T47D (cell line): ENCODE data around the gene PPP5C.
"Not testable (repeated sequence)": the region's sequence is repeated elsewhere in the genome, so short reads cannot be mapped to it uniquely, and the experiment has no call there.

Source experiments
- DNase-seq, 2 experiments: peaks; one replicate each; pipeline versions ENCODE4 v3.0.0 to v3.0.0-alpha.2; 2011 to 2012; ENCODE audit warnings: low read depth in 1 of 2, low spot score in 1 of 2
- JUND ChIP-seq: IDR thresholded peaks from 2 replicates; pipeline ENCODE4 v1.6.1; 2012; ENCODE audit warnings: low read depth
- in situ Hi-C: cut with HindIII; loops from 2 replicates; pipeline ENCODE4 v1.10.0; 2016; ENCODE audit warnings: low sequenced_read_pairs, low pct_unique_long_range_greater_than_20kb

Gene PPP5C

GRCh38 chr19:46386996-46387712 is 40.3 kb downstream of the PPP5C start:
- no peak for DNase-seq
- TF ChIP-seq JUND, result no peak
- in situ Hi-C loops, result no loop called here

DNA sequence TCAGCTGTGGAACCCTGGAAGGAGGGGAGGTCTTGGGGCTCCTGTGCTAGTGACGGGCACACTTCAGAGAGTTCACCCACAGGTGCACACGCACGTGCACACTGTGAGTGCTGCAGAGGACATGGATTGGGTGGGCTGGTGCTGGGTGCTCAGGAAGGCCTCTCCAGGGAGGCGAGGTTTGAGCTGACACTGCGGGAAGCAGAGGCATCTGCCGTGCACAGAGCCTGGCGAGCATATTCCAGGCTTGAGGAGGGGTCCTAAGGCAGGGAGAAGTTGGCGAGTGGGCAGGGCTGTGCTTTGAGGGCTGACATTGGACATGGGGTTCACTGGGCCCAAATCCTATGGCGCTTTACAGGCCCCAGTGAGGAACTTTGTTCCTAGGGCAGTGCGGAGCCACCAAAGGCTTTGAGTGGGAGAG is 40.8 kb downstream of the PPP5C start:
- no peak for DNase-seq
- TF ChIP-seq JUND, result no peak
- in situ Hi-C loops, result no loop called here

GRCh38 chr19:46388311-46389095 is 41.6 kb downstream of the PPP5C start:
- TF ChIP-seq JUND, result no peak
- no peak for DNase-seq
- in situ Hi-C loops, result no loop called here

DNA sequence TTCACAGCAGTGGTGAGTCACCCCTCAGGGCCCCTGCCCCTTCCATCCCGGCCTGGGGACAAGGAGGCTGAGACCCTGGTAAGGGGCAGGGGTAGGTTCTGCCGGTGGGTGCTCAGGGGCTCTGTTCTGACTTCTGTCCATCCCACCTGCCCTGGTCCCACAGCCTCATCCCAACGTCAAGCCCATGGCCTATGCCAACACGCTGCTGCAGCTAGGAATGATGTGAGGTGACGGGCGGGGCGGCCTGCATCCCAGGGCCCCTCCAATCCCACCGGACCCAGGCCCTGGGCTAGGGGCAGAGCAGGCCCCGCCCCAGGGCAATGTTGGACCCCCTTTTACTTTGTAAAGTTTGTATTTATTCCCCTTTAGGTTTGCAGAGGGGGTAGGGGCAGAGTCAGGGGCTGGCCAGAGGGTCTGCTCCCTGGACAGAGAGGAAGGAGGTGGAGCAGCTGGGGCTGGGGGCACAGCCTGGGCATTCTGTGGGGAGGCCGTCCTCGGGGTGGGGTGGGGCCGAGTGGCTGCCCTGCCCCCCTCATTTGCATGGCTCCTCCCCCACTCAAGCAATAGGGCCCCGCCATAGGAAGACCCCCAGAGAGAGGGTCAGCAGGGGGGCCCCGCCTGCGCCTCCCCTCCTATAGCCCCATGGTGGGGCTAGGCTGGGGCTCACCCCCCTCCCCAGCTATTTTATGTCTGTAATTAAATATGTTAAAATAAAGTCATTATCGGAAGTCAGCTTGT is 43.4 kb downstream of the PPP5C start:
- no peak for DNase-seq
- in situ Hi-C loops, result no loop called here
- no peak for TF ChIP-seq JUND

DNA sequence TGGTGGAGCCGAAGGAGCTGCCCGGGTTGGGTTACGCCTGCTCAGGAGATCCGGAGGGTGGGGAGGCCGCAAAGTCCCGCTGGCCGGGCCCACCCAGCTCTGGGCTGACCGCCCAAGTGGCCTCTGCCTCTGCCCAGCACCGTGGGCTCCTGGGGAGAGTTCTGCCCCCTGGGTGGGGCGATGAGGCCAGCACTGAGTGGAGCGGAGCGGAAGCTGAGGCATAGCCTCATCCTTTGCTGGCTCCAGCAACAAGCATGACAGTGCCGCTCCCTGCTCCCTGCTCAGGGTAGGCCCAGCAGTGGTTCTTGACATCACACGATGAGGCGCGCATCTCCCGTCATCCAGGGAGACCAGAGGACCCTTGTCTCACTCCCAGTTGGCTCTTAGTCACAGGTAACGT is 44.0 kb downstream of the PPP5C start:
- in situ Hi-C loops, result no loop called here
- no peak for DNase-seq

GRCh38 chr19:46391296-46392251 is 44.7 kb downstream of the PPP5C start:
- TF ChIP-seq JUND, result no peak
- in situ Hi-C loops, result no loop called here
- no peak for DNase-seq

More for the DNA sequence above, 44.0 kb downstream of the PPP5C start:
- TF ChIP-seq JUND, result no peak

DNA sequence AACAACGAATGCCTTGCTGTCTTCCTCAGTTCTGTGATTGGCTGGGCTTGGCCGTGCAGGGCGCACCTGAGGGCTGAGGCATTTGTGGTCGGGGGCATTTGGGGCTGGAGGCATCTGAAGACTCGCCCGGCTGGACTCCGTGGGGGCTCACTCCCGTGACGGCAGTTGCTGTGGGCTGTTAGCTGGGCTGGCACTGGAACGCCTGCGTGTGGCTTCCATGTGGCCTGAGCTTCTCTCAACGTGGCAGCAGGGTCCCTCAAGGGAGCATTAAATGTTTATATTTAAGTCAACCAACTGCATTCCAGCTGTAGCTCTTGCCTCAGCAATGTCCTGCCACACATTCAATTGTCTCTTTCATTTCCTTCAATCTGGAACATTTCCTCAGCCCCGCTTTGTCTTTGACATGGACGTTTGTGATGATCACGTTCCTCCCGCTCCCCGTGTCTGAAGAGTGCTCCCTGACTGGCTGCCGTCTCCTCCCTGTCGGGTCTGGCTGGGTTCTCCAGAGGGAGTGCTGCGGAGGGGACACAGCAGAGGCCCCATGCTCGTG is 45.4 kb downstream of the PPP5C start:
- in situ Hi-C loops, result no loop called here
- DNase-seq, result no peak
- TF ChIP-seq JUND, result no peak

DNA sequence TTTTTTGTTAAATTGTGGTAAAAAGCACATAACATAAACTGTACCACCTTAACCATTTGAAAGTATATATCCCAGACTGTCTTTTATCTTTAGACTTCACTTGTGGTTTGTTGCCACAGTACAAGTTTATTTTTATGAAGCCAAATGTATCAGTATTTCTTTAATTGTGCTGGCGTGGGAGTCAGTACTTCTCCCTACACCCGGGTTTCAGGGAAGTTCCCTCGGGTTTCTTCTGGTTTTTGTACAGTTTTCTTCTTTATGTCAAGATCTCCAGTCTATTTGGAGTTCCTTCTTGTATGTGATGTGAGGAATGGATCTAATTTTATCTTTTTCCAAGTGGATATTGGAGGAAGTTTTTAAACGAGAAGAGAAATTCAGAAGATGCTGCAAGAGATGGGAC is 46.0 kb downstream of the PPP5C start:
- in situ Hi-C loops, result no loop called here
- no peak for DNase-seq
- TF ChIP-seq JUND, result no peak

DNA sequence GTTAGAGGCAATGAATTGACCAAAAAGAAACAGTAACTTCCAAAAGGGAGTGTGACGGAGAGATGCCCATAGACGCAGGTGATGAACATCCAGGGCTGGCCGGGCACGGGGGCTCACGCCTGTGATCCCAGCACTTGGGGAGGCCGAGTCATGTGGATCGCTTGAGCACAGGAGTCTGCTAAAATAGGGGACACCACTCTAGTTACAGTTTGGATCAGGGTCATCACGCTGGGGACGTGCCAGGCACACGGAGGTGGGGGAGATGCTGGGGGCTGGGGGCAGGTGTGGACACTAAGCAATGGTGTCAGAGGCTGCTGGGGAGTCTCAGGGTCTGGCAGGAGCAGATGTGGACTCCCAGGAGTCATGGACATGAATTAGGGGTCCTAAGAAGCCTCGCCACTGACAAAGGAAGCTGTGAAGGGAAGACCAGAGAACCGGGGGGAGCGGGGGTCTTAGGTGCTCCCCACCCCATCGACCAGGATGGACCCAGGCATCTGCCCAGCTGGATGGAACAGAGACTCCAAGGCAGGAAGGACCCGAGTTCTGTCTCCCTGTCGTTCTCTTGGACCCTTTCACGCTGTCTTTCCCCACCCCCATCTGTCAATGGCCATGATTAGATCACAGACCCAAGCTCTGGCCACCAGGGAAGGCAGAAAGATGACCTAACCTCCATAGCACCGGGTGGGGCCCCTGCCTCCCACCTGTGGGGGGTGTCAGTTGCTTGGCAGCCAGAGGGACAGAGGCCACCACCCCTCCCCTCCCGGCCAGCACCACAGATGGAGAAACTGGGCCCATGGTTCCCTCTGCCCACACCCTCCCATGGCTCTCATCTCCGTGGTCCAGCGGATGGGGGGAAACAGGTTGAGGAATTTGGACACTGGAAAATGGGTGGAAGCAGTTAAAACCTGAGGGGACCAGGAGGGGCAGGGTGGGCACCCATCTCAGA is 46.8 kb downstream of the PPP5C start:
- no peak for TF ChIP-seq JUND
- DNase-seq, result no peak
- in situ Hi-C loops, result no loop called here

GRCh38 chr19:46394402-46394797 is 47.5 kb downstream of the PPP5C start:
- TF ChIP-seq JUND, result no peak
- DNase-seq, result no peak
- in situ Hi-C loops, result no loop called here

- in situ Hi-C loops, DNase-seq: not testable (repeated sequence)
Observed at GRCh38 chr19:46397801-46398479, 51.1 kb downstream of the PPP5C start.
